Measurements from ENCODE around the gene F2RL1.
"Not testable (repeated sequence)": the region's sequence is repeated elsewhere in the genome, so short reads cannot be mapped to it uniquely, and the experiment has no call there.

The F2RL1 gene, protein sequence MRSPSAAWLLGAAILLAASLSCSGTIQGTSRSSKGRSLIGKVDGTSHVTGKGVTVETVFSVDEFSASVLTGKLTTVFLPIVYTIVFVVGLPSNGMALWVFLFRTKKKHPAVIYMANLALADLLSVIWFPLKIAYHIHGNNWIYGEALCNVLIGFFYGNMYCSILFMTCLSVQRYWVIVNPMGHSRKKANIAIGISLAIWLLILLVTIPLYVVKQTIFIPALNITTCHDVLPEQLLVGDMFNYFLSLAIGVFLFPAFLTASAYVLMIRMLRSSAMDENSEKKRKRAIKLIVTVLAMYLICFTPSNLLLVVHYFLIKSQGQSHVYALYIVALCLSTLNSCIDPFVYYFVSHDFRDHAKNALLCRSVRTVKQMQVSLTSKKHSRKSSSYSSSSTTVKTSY

DNA sequence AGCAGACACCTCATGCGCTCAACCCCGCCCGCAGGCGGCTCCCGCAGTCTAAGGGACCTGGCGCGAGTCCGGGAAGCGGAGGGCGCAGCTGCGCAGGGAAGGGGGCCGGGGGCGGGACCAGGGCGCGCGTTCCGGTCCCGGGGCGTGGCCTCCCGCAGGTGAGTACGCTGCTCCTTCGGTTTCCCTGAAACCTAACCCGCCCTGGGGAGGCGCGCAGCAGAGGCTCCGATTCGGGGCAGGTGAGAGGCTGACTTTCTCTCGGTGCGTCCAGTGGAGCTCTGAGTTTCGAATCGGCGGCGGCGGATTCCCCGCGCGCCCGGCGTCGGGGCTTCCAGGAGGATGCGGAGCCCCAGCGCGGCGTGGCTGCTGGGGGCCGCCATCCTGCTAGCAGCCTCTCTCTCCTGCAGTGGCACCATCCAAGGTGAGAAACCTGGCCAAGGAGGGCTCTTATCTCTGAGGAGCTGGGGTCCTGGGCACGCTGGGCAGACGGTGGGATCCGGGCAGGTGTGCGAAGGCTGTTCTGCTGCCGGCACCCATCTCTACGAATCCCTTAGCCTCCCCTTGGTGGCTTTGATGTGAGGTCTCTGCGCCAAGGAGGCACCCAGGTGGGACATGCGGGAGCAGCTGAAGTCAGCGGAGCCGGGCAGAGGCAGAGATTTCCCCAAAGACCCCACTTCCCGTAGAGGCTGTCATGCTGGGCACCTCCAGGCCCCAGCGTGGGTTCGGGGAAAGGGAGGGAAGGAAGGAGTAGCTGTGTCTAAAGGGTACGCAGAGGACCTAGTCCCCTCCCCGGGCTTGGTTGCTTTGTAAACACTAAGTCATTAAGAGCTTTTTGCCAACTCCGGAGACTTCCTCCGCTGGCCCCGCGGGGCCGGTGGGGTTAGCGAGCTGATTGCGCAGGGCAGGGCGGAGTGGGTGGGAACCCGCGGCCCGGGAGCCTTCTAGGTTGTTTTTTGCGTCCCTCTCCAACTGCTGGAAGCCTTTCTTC lies at the start of gene F2RL1:
F2RL1 (plus strand) TSS at position 187 of the 988 bp plus-strand sequence; CDS start at position 340, 153 bp downstream.
- peak; percentile 19 for DNase-seq

DNA sequence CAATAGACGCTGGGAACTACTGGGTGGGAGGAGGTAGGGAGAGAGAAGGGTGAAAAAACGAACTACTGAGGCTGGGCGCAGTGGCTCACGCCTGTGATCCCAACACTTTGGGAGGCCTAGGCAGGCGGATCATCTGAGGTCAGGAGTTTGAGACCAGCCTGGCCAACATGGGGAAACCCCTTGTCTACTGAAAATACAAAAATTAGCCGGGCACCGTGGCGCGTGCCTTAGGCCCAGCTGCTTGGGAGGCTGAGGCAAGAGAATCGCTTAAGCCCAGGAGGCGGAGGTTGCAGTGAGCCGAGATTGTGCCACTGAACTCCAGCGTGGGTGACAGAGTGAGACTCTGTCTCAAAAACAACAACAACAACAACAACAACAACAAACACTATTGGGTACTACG lies 47.8 kb upstream of the F2RL1 start:
- not testable (repeated sequence) for DNase-seq

DNA sequence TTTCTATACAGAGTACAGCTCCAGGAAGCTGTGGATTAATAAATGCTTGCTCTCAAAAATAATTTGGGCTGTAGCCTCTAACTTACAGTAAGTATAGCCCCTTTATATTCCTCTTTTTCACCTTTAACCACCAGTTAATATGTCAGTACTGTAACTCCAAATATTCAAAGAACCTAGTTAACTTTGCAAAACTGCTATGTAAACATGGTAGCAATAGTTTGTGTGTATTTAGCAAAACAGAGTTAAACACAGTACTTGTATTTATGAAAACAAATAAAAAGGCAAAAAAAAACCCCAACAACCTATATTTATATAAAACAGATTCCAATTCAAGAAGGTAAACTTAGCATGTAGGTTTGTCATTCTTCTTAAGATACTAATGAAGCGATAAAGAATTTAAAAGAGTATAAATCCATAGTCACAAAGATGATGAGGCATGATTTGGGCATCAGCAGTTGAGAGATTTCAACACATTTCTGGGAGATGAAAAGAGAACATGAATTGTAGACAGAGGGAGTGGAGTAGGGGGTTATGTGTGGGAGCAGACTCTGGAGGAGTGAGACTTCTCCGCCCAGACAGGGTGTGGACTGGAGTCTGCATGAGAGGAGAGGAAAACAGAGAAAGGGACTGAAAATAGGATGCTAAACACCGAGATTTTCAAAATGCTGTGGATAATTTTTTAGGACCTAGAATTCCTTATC lies 47.0 kb upstream of the F2RL1 start:
- no peak for DNase-seq

DNA sequence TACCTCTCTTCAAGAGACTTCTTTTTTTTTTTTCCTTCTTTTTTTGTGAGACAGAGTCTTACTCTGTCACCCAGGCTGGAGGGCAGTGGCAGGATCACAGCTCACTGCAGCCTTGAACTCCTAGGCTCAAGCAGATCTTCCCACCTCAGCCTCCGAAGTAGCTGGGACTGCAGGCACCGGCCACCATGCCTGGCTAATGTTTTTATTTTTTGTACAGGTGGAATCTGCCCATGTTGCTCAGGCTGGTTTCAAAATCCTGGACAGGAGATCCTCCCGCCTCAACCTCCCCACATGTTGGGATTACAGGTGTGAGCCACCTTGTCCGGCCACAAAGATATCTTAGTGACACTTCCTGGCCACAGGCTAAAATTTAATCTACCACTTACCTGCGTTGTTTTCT lies 42.9 kb upstream of the F2RL1 start:
- no peak for DNase-seq

DNA sequence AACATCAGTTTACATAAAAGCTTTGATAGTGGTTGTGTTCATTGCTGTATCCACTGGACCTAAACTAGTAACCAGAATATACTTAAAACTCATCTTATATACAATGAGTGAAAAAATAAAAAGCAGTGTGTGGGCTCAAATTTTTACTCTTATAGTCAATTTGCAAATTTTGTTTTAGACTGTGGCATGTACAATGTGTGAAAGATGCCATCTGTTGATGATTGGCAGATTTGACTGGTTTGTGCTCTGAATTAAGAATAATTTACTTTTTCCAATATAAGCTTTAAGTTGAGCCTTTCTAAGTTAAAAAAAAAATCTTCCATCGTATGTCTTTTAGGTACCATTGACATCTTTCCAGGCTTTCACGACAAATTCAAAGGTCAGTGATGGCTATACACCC lies 42.4 kb upstream of the F2RL1 start:
- no peak for DNase-seq

DNA sequence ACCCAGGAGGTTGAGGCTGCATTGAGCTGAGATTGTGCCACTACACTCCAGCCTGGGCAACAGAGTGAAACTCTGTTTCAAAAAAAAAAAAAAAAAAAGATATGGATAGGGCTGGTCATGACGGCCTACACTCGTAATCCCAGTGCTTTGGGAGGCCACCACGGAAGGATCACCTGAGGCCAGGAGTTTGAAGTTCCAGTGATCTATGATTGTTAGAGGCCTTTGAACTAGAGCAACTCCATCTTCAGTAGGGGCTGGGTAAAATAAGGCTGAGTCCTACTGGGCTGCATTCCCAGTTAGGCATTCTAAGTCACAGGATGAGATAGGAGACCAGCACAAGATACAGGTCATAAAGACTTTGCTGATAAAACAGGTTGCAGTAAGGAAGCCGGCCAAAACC lies 38.2 kb upstream of the F2RL1 start:
- not testable (repeated sequence) for DNase-seq

DNA sequence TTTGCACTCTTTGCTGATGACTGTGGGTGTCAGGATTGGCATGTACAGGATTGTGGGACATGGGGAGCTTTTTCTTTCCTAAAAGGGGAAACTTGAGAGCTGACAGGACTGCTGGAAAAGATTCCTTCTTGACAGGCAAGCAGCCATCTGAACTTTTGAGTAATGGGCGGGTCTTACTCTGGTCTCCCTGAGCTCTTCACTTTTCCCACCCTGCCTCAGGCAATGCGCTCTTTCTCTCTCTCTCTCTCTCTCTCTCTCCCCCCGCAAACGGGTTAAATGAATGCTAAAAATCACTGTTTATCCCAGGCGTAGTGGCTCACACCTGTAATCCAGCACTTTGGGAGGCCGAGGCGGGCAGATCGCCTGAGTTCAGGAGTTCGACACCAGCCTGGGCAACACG lies 37.1 kb upstream of the F2RL1 start:
- no peak for DNase-seq

DNA sequence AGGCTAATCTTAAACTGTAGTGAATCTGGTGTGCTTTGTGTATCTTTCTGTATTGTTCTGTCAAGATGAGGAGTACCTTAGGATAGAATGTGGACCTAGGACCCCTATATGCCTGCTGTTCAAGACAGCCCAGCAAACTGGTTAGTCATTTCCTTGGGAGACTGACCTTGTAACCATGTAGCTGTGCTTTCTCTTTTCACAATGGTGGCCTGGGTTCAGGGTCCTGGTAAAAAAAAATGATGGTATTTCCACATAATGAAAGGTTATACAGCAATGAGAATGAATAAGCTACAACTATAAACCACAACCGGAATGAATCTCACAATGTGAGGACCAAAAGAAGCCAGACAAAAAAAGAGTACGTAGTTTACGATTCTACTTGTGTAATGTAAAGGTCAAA lies 36.4 kb upstream of the F2RL1 start:
- no peak for DNase-seq

DNA sequence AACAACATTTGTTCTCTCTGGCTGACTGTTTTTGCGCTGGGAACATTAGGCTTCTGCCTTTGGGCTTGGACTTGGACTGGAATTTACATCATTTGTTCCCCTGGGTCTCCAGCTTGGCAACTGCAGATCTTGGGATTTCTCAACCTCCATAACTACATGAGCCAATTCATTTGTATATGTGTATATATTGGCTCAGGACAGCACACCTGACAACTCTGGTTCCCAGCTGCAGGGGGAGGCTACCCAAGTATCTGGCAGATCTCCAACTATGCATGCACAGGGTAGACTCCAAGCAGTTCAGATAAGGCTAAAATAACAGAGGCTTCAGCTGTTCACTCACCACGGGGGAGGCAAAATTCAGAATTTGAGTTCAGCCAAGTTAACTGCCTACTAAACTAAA lies 31.6 kb upstream of the F2RL1 start:
- DNase-seq = no peak

DNA sequence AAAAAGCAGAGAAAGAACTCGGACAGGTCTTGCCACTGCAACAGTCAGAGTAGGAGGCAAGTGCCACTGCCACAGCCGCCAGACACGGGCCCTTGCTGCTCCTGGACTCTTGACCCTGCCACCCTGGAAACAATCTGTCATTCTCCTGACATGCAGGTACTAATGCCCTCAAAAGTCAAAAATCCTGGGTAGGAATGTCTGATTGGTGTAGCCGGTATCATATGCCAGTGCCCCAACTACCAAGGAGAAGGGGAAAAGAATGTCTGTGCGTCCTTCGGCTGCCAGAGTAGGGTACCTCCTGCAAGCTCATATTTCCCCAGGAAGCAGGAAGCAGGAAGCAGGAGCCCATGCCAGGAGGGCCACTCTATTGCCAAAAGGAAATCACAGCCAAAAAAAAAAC lies 30.5 kb upstream of the F2RL1 start:
- no peak for DNase-seq

DNA sequence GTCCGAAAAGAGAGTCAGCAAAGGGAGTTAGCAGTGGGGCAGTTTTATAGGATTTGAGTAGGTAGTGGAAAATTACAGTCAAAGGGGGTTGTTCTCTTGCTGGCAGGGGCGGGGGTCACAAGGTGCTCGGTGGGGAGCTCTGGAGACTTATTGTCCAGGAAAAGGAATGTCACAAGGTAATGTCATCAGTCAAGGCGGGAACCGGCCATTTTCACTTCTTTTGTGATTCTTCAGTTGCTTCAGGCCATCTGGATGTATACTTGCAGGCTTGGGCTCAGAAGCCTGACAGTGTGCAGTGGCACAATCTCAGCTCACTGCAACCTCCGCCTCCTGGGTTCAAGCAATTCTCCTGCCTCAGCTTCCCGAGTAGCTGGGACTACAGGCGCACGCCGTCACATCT lies 29.6 kb upstream of the F2RL1 start:
- not testable (repeated sequence) for DNase-seq

DNA sequence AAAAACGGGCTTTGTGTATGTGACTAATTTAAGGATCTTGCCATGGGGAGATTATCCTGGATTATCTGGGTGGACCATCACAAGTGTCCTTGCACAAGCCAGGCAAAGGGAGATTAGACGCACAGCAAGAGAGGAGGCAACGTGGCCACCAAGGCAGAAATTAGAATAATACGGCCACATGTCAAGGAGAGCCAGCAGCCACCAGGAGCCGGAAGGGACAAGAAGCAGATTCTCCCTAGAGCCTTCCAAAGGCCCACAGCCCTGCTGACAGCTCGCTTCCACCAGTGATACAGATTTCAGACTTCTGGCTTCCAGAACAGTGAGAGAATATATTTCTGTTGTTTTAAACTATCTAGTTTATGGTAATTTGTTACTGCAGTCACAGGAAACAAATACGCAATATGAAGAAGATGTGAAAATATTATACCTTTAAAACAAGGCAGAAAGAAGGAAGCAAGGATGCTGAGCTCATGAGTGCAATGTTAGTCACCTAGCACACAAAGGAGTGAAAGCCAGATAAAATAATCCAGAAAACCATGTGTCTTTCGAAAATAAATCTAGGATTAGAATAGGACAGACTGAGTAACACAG lies 28.7 kb upstream of the F2RL1 start:
- no peak for DNase-seq

DNA sequence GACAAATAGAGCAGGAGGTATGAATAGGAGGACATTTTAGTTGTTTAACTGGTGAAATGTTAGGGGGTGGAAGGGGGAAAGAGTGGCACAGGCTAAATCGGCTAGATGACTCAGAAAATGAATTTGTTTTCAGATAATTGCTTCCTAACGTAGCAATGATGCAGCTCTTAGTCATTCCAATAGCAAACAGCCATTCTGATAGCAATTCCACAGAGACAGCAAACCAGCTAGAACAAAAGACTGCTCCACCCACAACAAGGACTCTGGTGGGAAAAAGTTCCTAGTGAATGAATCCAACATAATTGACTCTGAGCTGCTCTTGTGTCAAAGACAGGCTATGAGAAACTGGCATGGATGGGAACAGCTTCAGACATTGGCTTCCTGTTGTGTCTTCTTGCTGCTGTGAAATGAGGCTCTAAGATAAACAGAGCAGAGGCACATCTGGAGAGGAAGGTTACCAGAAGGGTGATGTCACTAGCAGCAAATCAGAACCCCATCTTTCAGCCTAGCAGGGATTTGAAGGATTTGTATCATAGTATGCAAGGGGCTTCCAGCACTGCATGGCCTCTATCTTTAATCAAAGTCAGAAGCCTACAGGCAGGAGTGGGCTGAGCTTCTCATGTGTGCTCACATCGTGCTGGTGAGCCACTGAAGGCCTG lies 28.1 kb upstream of the F2RL1 start:
- no peak for DNase-seq

DNA sequence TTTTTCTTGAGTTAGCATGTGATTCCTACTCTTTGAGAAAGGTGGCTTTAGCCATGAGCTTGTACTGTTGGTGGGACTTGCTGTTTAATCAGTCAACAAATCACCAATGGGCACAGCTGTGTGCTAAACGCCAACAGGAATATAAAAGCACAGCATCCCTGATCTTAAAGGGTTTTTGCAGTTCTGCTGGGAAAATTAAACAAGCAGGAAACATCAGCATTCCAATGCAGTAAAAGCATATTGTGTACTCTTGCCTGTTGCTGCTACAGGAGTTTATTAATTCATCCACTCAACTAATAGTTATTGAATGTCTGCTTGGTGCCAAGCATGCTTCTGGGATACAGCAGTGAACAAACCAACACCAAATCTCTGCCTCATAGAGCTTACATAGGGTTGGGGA lies 27.4 kb upstream of the F2RL1 start:
- DNase-seq = no peak

DNA sequence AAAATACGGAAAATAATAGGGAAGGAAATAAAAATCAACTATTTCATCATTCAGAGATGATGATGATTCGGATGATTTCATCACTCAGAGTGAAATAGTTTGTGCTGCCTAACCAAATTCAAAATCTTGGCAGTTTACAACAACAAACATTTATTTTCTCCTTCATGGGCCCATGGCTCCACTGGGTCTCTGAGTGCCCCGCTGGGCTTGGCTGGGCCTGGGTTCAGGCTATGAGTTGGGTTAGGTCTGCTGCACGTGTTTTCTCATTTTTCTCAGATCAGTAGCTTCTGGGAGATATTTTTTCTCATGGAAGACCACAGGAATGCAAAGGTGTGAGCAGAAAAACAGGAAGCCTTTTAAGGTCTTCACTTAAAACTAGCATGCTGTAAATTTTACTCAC lies 24.0 kb upstream of the F2RL1 start:
- no peak for DNase-seq

DNA sequence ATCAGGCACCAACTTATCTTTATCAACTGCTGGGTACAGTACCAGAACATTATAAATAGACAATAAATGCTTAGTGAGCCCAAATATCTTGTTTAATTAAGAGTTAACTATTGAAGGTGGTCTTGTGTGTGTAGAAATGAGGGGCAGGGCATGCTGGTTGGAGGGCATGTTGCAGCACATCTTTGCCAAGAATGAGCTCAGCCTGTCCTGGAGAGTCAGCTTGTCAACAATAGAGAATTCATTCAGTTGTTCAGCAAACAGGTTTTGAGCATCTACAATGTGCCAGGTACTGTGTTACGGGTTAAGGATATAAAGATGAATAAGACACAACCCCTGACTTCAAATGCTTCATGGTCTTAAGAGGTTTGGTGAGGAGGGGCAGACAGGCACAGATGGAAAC lies 19.2 kb upstream of the F2RL1 start:
- DNase-seq = no peak

DNA sequence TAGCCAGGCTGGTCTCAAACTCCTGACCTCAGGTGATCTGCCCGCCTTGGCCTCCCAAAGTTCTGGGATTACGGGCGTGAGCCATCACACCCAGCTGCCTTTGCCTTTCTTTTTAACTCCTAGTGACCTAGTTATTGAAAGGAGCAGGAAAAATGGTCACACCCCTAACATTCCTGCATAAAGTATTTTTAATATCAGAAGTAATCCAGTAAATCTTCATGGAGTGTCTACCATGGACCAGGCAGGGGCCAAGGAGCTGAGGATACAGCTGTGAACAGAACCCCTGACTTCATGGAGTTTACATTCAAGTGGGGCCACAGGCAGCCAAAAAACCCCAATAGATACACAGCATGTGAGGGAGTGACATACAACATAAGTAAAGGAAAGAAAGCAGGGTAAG lies 18.3 kb upstream of the F2RL1 start:
- no peak for DNase-seq

DNA sequence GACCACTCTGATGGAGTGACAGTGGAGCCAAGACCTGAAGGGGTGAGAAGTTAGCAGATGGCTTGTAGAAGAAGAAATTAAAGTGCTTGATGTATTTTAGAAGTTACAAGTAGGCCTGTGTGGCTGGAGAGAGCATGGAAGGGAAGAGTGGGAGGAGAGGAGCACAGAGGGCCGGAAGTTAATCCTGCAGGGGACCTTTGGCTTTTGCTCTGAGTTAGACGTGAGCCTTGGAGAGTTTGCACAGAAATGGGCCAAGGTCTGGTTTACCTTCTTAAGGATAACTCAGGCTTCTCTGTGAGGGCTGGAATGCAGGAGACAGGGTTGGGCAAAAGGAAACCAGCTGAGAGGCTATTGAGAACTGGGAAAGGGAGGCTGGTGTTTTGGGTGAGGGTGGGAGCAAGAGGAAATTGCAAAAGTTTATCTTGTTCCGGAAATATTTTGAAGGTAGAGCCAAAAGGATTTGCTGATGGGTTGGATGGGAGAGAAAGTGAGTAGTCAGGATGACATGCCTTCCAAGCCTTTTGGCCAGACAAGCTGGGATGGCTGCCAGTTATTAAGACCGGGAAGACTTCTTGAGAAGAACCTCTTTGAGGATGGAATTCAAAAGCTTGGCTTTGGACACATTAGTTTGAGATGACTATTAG lies 17.5 kb upstream of the F2RL1 start:
- DNase-seq = no peak

DNA sequence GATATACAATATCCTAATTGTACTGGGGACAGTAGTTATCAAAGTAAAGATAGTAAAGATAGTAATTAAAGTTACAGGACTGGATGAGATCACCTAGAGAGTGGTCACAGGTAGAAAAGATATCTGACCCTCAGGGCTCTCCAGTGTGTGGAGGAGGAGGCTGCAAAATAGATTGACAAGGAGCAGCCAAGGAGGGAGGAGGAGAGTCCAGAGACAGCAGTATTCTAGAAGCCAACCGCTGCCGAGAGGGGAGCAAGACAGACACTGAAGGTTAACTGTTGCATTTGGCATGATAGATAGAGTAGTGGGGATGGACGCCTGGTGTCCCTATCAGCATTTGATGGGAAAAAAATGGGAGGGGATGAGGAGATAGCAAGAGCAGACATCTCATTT lies 17.0 kb upstream of the F2RL1 start:
- DNase-seq = no peak

DNA sequence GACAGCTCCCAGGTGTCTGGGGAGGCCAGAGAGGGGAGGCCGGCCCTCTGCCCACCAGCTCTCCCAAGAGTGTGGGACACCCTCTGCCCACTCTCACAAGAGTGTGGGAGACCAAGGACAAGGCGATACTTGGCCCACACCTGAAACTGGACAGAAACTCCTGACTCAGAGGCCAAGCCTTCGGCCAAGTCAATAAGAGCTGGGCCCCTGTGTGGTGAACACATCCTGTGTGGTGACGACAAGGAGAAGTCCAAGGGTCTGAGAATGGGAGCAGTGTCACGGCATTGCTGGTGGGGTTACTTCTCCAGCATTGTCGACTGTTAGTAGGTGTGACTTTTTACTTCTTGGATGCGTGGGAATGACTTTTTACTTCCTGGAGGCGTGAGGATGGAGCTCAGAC lies 14.6 kb upstream of the F2RL1 start:
- no peak for DNase-seq

DNA sequence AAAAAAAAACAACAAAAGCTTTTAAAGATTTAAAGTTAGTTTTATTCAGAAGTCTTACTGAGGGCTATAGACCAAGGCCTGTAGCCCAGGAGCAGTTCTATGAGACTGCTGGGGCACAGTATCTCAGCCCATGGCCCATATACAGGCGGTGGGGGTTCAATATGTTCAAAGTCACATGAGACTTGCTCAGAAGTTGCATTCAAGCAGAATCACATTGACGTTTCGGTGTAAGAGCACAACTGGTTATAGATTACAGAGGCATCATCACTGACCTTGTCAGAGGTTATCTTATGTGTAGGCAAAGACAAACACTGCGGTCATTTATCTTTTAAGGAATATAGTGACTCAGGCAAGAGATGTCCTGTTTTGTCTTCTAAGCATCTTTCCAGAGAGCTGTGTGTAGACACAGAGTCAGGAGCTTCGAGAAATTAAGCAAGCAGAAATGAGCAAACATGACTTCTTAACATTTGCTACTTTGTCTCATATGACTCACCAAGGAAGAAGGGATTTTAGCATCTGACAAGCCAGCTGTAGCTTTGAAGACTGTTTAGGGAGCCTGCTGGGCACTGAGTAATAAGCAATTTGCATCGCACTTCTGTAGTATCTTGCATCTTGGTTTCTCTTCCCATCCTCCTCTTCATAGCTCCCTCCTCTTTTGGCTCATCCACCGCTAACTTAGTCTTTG lies 12.9 kb upstream of the F2RL1 start:
- no peak for DNase-seq

Data from NCI-H1436 treated with DMSO at 0.1 percent for 48 hours (cell line).